Measurements from ENCODE around the gene MAN1B1. TPM values are rescaled to one million over a fixed set of nuclear protein-coding genes. Genes with fewer than 3 reads are reported as not detected.

Gene MAN1B1
- total and polyA plus RNA-seq, 2 of the 8 experiments (the other 6 are each of a cell fraction or from before 2014, with no cell fraction given): 33.7 to 36.3 TPM

- Histone ChIP-seq H3K23me2 (ENCODE audit: low read depth, low read length) (no peaks in the 10 kb centered on the region), H3K14ac (ENCODE audit: insufficient read length) (no peak overlapping the region), H2AFZ (ENCODE audit: low read length) (no peak overlapping the region), H3K18ac (ENCODE audit: extremely low read depth, low read length) (no peak overlapping the region), H3K4ac (replicated peaks; ENCODE audit: insufficient read length, low read depth, low read length) (no peak overlapping the region), H3K56ac (replicated peaks; ENCODE audit: insufficient read length, low read depth, low read length) (no peak overlapping the region), H3K27me3 (replicated peaks in 1 of 4; ENCODE audit: control insufficient read depth in 3 of 4, extremely low read depth in 1 of 4, insufficient read depth in 3 of 4, low read length in 3 of 4) (peaks cover under 1 to 7% (median 4%) of the 10 kb centered on the region in 4 experiments; a peak in 6 of 7 replicates), H3K23ac (ENCODE audit: insufficient read length) (no peak overlapping the region), H2BK5ac (ENCODE audit: low read depth, low read length) (no peak overlapping the region), H3K4me1 (replicated peaks in 1 of 4; ENCODE audit: control insufficient read depth in 3 of 4, insufficient read depth in 4 of 4, low read length in 3 of 4) (peaks cover under 1 to 2% (median 2%) of the 10 kb centered on the region in 4 experiments; a peak in 5 of 7 replicates), H2BK15ac (ENCODE audit: low read length) (no peak overlapping the region), H4K91ac (replicated peaks; ENCODE audit: insufficient read length, low read length) (no peak overlapping the region), H3K27ac (ENCODE audit: low read depth, low read length) (no peak overlapping the region), H4K20me1 (replicated peaks in 1 of 2; ENCODE audit: control insufficient read depth in 1 of 2, insufficient read depth in 2 of 2, low read length in 2 of 2) (peaks cover 5 to 12% of the 10 kb centered on the region in 2 experiments), H2AK5ac (ENCODE audit: low read depth, low read length) (no peak overlapping the region), H3K9ac (replicated peaks in 1 of 4; ENCODE audit: extremely low read depth in 1 of 4, low read depth in 3 of 4, low read length in 3 of 4) (no peak overlapping the region), H3K36me3 (ENCODE audit: control insufficient read depth in 2 of 4, insufficient read depth in 4 of 4, low read length in 3 of 4) (peaks cover 0 to 3% (median 0%) of the 10 kb centered on the region in 4 experiments; a peak in 1 of 8 replicates), H3K4me2 (ENCODE audit: insufficient read depth in 1 of 2, low read depth in 2 of 2, low read length in 2 of 2) (no peak overlapping the region), H3K9me3 (ENCODE audit: insufficient read depth in 2 of 2, low read depth in 1 of 2, low read length in 1 of 2) (no peaks in the 10 kb centered on the region), H3K79me2 (ENCODE audit: control insufficient read depth in 1 of 2, insufficient read depth in 2 of 2, low read length in 2 of 2) (peaks cover 0 to 4% of the 10 kb centered on the region in 2 experiments; a peak in 1 of 4 replicates), H2BK12ac (ENCODE audit: low read depth, low read length) (no peak overlapping the region), H3K79me1 (ENCODE audit: low read depth, low read length) (peaks cover 4% of the 10 kb centered on the region), H3K4me3 (ENCODE audit: extremely low read depth in 1 of 4, insufficient read depth in 2 of 4, low read depth in 3 of 4, low read length in 4 of 4) (no peak overlapping the region), H4K8ac (ENCODE audit: extremely low read depth, insufficient read depth, low read length) (no peak overlapping the region), H2BK120ac (replicated peaks; ENCODE audit: low read depth, low read length) (no peak overlapping the region), H2BK20ac (ENCODE audit: low read length) (no peak overlapping the region), H4K5ac (ENCODE audit: insufficient read length, low read depth, low read length) (no peak overlapping the region)
- 85% methylated on average over 22 of the region's 32 CpGs; no CpG with 5 or more reads in 1 of the 2 experiments for whole genome bisulfite sequencing, 2 experiments (ENCODE audit: extremely low coverage in 1 of 2, insufficient coverage in 1 of 2, insufficient read length in 1 of 2, insufficient replicate concordance in 2 of 2, low coverage in 1 of 2, low lambda C conversion rate in 2 of 2, missing lambda C conversion rate in 1 of 2)
- ChIA-PET CTCF (ENCODE audit: partially characterized antibody) (interaction anchor here (0.6 to 2.0 kb wide), 7 partner anchors 11 to 150 kb away, joined by 3 to 13 read pairs (median 3); partner anchors contain the start of gene ABCA2), POLR2A (ENCODE audit: partially characterized antibody) (no interaction called here)
- TF ChIP-seq YY1 (IDR thresholded peaks at IDR 0.05; ENCODE audit: low read depth, low read length): no peak
- no peak for TF ChIP-seq RFX5 (IDR thresholded peaks at IDR 0.05; ENCODE audit: borderline replicate concordance, low read depth, low read length)
- TF ChIP-seq MAX (IDR thresholded peaks at IDR 0.05): no peak
- no peak for TF ChIP-seq HDAC6 (IDR thresholded peaks at IDR 0.05; ENCODE audit: low read depth, low read length)
- no peak for TF ChIP-seq PHF8 (conservative IDR thresholded peaks at IDR 0.05; ENCODE audit: low read depth, low read length)
- no peak for TF ChIP-seq CHD1 (IDR thresholded peaks at IDR 0.05; ENCODE audit: low read depth, low read length)
- FAIRE-seq (no peak), DNase-seq (ENCODE audit: low read depth in 1 of 2, low spot score in 2 of 2) (no peak)
Measured at GRCh38 chr9:137039611-137040366, 47.0 kb upstream of the MAN1B1 start.
